ENCODE results near the gene TXK.

TXK gene

GRCh38 chr4:48018112-48018511 lies 115.9 kb downstream of the TXK start:
- no peak for DNase-seq (ENCODE audit: low read depth)

DNA sequence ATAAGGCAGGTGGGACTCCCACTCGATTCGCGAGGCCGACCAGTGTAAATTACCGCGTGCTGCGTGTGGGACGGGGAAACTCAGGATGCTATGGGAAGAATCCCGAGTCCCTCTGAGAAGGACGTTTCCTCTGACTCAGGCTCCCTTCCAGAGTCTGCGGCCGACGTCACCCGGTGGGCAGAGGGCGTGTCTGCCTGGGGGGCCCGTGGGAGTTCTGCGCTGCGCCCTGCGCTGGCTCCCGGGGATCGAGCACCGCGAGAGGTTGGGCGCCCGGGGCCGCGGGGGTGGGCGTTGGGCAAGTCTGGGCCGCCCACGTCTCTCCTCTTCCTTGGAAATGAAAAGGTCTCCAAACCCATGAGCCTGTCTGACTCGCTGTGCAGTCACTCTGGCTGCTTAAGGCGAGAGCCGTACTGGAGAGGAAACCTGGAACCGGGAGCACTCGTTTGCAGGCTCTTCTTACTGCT lies 116.9 kb downstream of the TXK start:
- DNase-seq (ENCODE audit: low read depth): peak; percentile 76

Data from iris pigment epithelial cell (primary cell).